ENCODE results near the gene CDKN1B. TPM values are rescaled to one million over a fixed set of nuclear protein-coding genes. Genes with fewer than 3 reads are reported as not detected.
A peak's percentile ranks its signal among the peaks of the same experiment; 100 is the strongest.

CDKN1B gene
- total and polyA plus RNA-seq, 2 experiments from 2014 or later: 3.4 to 24.4 TPM

DNA sequence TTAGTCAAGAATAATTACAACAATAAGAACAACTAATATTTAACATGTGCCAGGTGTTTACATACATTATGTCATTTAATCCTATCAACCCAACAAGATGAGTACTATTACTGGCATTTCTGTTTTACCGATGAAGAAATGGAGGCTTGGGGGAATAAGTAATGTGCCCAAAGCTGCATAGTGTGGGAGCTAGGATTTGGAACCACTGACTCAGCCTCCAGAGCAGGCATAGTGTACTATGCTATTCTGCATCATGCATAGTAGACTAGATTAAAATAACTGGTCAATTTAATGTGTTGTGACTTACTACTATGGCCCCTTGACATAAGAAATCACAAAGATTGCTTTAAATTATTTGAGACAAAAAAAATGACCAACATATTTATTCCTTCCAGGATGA lies 30.7 kb upstream of the CDKN1B start:
- peak; percentile 68 for DNase-seq
- Histone ChIP-seq H3K27me3 (replicated peaks; ENCODE audit: insufficient read depth) (no peaks in the 10 kb centered on the region), H3K4me2 (ENCODE audit: unreplicated experiment) (peak overlapping the region; percentile 51), H3K9me2 (ENCODE audit: insufficient read depth) (no peaks in the 10 kb centered on the region), H3K9me3 (ENCODE audit: low read depth) (no peaks in the 10 kb centered on the region), H3K4me3 (0 out of 2 replicates have a peak overlapping the region, but pooled peaks have one; percentile 1), H3K79me2 (ENCODE audit: insufficient read depth) (no peaks in the 10 kb centered on the region), H4K20me1 (ENCODE audit: insufficient read depth) (no peaks in the 10 kb centered on the region), H3K4me1 (ENCODE audit: insufficient read depth) (peaks cover 16% of the 10 kb centered on the region), H3K36me3 (ENCODE audit: low read depth) (no peaks in the 10 kb centered on the region), H3K9ac (no peak overlapping the region), H2AFZ (no peak overlapping the region), H3K27ac (no peak overlapping the region), H3F3A (ENCODE audit: insufficient read depth) (peaks cover 16% of the 10 kb centered on the region)
- WGBS, 2 experiments (ENCODE audit: low coverage in 1 of 2, low lambda C conversion rate in 2 of 2, missing lambda C conversion rate in 2 of 2): 50 to 54% methylated on average over 1 of the region's 1 CpG
- in situ Hi-C loops (cut with MboI): no loop called here
- no peak for TF ChIP-seq EZH2 (IDR thresholded peaks at IDR 0.05; ENCODE audit: insufficient read depth, poor library complexity, severe bottlenecking)

DNA sequence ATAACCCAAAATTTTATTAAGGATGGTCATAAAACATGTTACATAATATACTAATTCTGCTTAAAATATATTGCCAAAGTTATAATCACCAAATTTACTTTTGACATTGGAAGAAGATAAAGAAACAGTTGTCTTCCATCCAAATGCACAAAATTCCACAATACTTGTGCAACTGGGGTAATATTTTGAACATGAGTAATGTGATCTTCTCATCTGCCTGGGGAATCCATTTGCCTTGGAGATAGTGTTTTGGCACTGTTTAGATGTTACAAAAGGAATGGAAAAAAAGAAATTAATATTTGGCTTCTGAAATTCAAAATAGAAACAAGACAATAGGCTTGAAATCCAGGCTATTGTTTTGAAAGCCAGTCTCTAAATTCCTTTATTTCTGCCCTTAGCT lies 30.2 kb upstream of the CDKN1B start:
- Histone ChIP-seq H4K20me1 (ENCODE audit: insufficient read depth) (no peaks in the 10 kb centered on the region), H3K4me2 (ENCODE audit: unreplicated experiment) (peak overlapping the region; percentile 51), H3K4me3 (0 out of 2 replicates have a peak overlapping the region, but pooled peaks have one; percentile 1), H3K27ac (peak overlapping the region; percentile 59), H3K27me3 (replicated peaks; ENCODE audit: insufficient read depth) (no peaks in the 10 kb centered on the region), H3F3A (ENCODE audit: insufficient read depth) (peaks cover 16% of the 10 kb centered on the region), H3K36me3 (ENCODE audit: low read depth) (no peaks in the 10 kb centered on the region), H3K79me2 (ENCODE audit: insufficient read depth) (no peaks in the 10 kb centered on the region), H3K9ac (no peak overlapping the region), H2AFZ (no peak overlapping the region), H3K9me2 (ENCODE audit: insufficient read depth) (no peaks in the 10 kb centered on the region), H3K9me3 (ENCODE audit: low read depth) (no peaks in the 10 kb centered on the region), H3K4me1 (ENCODE audit: insufficient read depth) (peaks cover 16% of the 10 kb centered on the region)
- DNase-seq: peak; percentile 75
- in situ Hi-C loops (cut with MboI): no loop called here
- TF ChIP-seq EZH2 (IDR thresholded peaks at IDR 0.05; ENCODE audit: insufficient read depth, poor library complexity, severe bottlenecking): no peak

DNA sequence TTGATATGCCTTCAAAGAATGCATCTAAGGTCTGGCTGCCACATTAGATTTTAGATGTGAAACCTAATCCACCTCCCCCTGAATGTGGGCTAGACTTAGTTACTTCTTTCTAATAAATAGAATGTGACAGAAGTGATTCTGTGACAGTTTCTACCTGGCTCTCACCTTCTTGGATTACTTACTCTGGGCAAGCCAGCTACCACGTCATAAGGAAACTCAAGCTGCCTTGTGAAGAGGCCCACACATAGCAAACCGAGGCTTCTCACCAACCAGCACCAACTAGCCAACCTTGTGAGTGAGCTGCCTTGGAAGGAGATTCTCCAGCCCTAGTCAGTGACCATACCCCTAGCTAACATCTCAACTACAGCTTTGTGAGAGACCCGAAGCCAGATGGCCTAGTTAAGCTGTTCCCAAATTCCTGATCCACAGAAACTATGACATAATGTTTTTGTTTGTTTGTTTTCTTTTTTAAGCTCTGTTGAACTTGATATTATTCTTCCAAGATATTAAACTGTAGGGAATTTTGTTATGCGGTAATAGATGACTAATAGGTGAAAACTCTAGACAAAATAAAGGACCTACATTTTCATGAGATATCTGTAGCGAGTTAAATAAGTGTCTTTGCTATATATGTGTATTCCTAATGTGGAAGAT lies 27.4 kb upstream of the CDKN1B start:
- H3K9me2 ChIP-seq (ENCODE audit: insufficient read depth): no peaks in the 10 kb centered on the region
- H3K9me3 ChIP-seq (ENCODE audit: low read depth): no peaks in the 10 kb centered on the region
- H3K79me2 ChIP-seq (ENCODE audit: insufficient read depth): no peaks in the 10 kb centered on the region
- WGBS, 2 experiments (ENCODE audit: low coverage in 1 of 2, low lambda C conversion rate in 2 of 2, missing lambda C conversion rate in 2 of 2): 76 to 80% methylated on average over 5 of the region's 5 CpGs
- no peak overlapping the region for H2AFZ ChIP-seq
- no peak overlapping the region for H3K27ac ChIP-seq
- H3K4me3 ChIP-seq: no peak overlapping the region
- peaks cover 16% of the 10 kb centered on the region for H3K4me1 ChIP-seq (ENCODE audit: insufficient read depth)
- TF ChIP-seq EZH2 (IDR thresholded peaks at IDR 0.05; ENCODE audit: insufficient read depth, poor library complexity, severe bottlenecking) (no peak), EZH2phosphoT487 (IDR thresholded peaks at IDR 0.05; ENCODE audit: insufficient read depth, low read depth) (no peak)
- H3K27me3 ChIP-seq (replicated peaks; ENCODE audit: insufficient read depth): no peaks in the 10 kb centered on the region
- H3K9ac ChIP-seq: no peak overlapping the region
- in situ Hi-C loops (cut with MboI): no loop called here
- no peaks in the 10 kb centered on the region for H3K36me3 ChIP-seq (ENCODE audit: low read depth)
- H3F3A ChIP-seq (ENCODE audit: insufficient read depth): peaks cover 16% of the 10 kb centered on the region
- no peak for DNase-seq
- H4K20me1 ChIP-seq (ENCODE audit: insufficient read depth): no peaks in the 10 kb centered on the region
- H3K4me2 ChIP-seq (ENCODE audit: unreplicated experiment): no peak overlapping the region

DNA sequence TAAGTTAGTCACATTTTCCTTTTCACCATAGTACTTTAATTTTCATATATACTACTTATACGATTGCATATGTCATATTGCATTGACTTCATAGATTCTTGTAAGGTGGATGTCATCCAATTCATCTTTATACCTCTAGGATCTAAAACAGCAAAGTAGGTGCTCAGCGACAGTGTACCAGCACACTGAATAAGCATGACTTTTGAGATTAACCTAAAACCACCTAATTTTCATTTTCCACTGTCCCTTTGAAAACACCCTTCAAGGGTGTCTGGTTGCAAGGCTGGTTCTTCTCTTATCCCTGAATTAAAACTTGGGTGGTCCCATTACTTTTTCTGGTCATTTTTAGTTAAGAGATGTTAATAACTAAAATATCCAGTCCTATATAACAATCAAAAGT lies 25.6 kb upstream of the CDKN1B start:
- peaks cover 11% of the 10 kb centered on the region for H3K4me1 ChIP-seq (ENCODE audit: insufficient read depth)
- H4K20me1 ChIP-seq (ENCODE audit: insufficient read depth): no peaks in the 10 kb centered on the region
- H3K4me3 ChIP-seq: no peak overlapping the region
- no peaks in the 10 kb centered on the region for H3K9me3 ChIP-seq (ENCODE audit: low read depth)
- H3K27me3 ChIP-seq (replicated peaks; ENCODE audit: insufficient read depth): no peaks in the 10 kb centered on the region
- in situ Hi-C loops (cut with MboI): no loop called here
- TF ChIP-seq EZH2 (IDR thresholded peaks at IDR 0.05; ENCODE audit: insufficient read depth, poor library complexity, severe bottlenecking) (no peak), EZH2phosphoT487 (IDR thresholded peaks at IDR 0.05; ENCODE audit: insufficient read depth, low read depth) (no peak)
- H2AFZ ChIP-seq: no peak overlapping the region
- peaks cover 10% of the 10 kb centered on the region for H3F3A ChIP-seq (ENCODE audit: insufficient read depth)
- no peaks in the 10 kb centered on the region for H3K79me2 ChIP-seq (ENCODE audit: insufficient read depth)
- DNase-seq: no peak
- H3K9me2 ChIP-seq (ENCODE audit: insufficient read depth): no peaks in the 10 kb centered on the region
- no peak overlapping the region for H3K4me2 ChIP-seq (ENCODE audit: unreplicated experiment)
- H3K27ac ChIP-seq: no peak overlapping the region
- no peak overlapping the region for H3K9ac ChIP-seq
- no peaks in the 10 kb centered on the region for H3K36me3 ChIP-seq (ENCODE audit: low read depth)
- WGBS, 2 experiments (ENCODE audit: low coverage in 1 of 2, low lambda C conversion rate in 2 of 2, missing lambda C conversion rate in 2 of 2): 72 to 76% methylated on average over 2 of the region's 2 CpGs

All from GM23248 (cell line).